ENCODE measurements around the gene IRF2BPL. TPM values are rescaled to one million over a fixed set of nuclear protein-coding genes. Genes with fewer than 3 reads are reported as not detected.
A peak's percentile ranks its signal among the peaks of the same experiment; 100 is the strongest.

Gene IRF2BPL
- total and polyA plus RNA-seq, 2 of the 4 experiments (the other 2 are of a cell fraction): 6.3 to 14.5 TPM

- TF ChIP-seq CHD1 (IDR thresholded peaks at IDR 0.05; ENCODE audit: low read depth, low read length) (no peak), POLR2A (IDR thresholded peaks at IDR 0.05; ENCODE audit: low read depth, low read length) (peak; percentile 55; the same call in 1 of the 2 replicates), FOS (IDR thresholded peaks at IDR 0.05; ENCODE audit: low read depth, low read length) (no peak), MAFK (IDR thresholded peaks at IDR 0.05; ENCODE audit: low read depth, low read length) (no peak)
Observed at GRCh38 chr14:77053046-77053841, 24.7 kb upstream of the IRF2BPL start (continued).

All from IMR-90 (cell line).